ENCODE measurements around the gene ZSCAN12. TPM values are rescaled to one million over a fixed set of nuclear protein-coding genes. Genes with fewer than 3 reads are reported as not detected.
"Not testable (repeated sequence)": the region's sequence is repeated elsewhere in the genome, so short reads cannot be mapped to it uniquely, and the experiment has no call there.

Gene ZSCAN12
- total RNA-seq, 1 donor from 2014 or later = 5.6 TPM

DNA sequence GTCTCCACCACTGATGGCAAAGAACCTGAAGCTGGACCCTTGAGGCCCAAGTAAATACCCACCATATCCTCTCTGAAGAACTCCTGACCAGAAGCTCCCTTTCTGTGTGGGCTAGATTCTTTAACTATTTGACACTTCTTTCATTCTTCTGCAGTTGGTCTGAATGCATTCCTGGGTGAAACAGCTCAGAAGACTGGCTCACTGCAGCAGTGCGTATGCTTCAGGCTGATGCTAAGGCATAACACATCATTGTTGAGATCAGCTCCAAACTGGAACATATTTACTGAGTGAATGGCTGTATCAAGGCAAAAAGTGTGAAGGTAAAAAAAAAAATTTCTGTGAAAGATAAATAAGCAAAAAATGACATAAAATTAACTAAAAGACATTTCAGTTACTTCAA, 24.0 kb upstream of the ZSCAN12 start:
- Histone ChIP-seq H3K4me1 (no peaks in the 10 kb centered on the region), H3K27ac (no peak overlapping the region), H3K36me3 (no peaks in the 10 kb centered on the region), H3K4me3 (no peak overlapping the region), H3K9me3 (no peaks in the 10 kb centered on the region), H3K27me3 (no peaks in the 10 kb centered on the region)
- TF ChIP-seq, protein P1, sequence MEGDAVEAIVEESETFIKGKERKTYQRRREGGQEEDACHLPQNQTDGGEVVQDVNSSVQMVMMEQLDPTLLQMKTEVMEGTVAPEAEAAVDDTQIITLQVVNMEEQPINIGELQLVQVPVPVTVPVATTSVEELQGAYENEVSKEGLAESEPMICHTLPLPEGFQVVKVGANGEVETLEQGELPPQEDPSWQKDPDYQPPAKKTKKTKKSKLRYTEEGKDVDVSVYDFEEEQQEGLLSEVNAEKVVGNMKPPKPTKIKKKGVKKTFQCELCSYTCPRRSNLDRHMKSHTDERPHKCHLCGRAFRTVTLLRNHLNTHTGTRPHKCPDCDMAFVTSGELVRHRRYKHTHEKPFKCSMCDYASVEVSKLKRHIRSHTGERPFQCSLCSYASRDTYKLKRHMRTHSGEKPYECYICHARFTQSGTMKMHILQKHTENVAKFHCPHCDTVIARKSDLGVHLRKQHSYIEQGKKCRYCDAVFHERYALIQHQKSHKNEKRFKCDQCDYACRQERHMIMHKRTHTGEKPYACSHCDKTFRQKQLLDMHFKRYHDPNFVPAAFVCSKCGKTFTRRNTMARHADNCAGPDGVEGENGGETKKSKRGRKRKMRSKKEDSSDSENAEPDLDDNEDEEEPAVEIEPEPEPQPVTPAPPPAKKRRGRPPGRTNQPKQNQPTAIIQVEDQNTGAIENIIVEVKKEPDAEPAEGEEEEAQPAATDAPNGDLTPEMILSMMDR (IDR thresholded peaks at IDR 0.05) = no peak
- intact Hi-C loops (cut with DNase I) = no loop called here
- ATAC-seq (no peak), DNase-seq (no peak)

DNA sequence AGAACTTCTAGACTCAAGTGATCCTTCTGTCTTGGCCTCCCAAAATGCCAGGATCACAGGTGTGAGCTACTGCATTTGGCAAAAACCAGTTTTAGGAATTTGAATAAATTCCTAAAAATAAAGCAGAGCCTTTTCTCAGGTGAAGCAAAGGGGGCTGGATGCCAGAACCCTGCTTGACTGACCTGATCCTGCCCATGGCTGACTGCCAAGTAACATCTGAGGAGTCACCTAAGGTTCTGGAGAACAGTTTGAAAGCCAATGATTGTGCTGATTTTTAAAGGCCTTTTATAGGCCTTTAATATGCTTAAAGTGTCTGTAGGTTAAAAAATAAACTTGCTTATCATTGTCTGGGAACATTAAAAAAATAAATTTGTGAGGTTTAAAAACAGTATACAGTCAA, 14.1 kb upstream of the ZSCAN12 start:
- H3K36me3 ChIP-seq = no peaks in the 10 kb centered on the region
- ATAC-seq (no peak), DNase-seq (no peak)
- intact Hi-C loops (cut with DNase I) = no loop called here
- H3K9me3 ChIP-seq = no peaks in the 10 kb centered on the region
- H3K27ac ChIP-seq = no peak overlapping the region
- H3K4me1 ChIP-seq = no peaks in the 10 kb centered on the region
- H3K4me3 ChIP-seq = no peak overlapping the region
- TF ChIP-seq, protein P1 (IDR thresholded peaks at IDR 0.05) = no peak
- peaks cover 3% of the 10 kb centered on the region for H3K27me3 ChIP-seq

DNA sequence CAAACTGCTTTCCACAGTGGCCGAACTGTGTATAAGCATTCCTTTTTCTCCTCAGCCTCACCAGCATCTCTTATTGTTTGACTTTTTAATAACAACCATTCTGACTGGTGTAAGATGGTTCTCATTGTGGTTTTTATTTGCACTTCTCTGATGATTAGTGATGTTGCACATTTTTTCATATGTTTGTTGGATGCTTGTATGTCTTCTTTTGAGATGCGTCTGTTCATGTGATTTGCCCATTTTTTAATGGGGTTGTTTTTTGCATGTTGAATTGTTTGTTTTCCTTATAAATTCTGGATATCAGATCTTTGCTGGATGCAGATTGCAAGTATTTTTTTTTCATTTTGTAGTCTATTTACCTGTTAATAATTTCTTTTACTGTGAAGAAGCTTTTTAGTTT, 11.2 kb upstream of the ZSCAN12 start:
- ATAC-seq (no peak), DNase-seq (no peak)
- H3K36me3 ChIP-seq = no peaks in the 10 kb centered on the region
- H3K27ac ChIP-seq = no peak overlapping the region
- H3K27me3 ChIP-seq = peaks cover 9% of the 10 kb centered on the region
- TF ChIP-seq, protein P1 (IDR thresholded peaks at IDR 0.05) = no peak
- no peaks in the 10 kb centered on the region for H3K9me3 ChIP-seq
- no peak overlapping the region for H3K4me3 ChIP-seq
- H3K4me1 ChIP-seq = no peaks in the 10 kb centered on the region
- intact Hi-C loops (cut with DNase I) = no loop called here

DNA sequence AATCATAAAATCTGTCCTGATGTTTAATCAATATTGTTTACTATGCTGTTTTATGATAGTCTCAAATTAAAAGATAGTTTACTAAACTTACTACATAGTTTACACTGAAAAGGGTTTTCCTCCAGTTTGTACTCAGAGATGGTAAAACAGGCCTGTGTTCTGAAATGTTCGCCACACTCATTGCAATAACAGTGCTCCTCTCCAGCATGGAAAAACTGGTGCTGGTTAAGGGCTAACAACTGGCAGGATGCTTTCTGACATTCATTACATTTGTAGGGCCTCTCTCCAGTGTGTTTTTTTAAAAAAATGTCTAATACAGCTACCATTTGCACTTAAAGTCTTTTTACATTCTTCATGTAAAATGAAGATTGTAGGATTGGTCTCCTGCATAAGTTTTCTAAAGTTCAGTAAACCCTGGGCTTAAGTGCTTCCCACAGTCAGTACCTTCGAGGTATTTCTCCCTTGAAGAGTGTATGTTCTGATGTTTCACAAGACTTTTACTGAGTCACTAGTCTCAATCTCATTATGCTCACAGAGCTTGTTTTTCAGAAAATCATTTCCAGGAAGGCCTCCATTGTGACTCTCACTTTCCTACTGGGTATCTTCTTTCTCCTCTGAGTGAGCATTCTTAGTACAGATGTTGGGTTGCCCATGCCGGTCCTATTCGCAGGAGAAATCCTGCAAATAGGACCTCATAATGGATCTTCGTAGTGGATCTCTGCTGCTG, 8.7 kb upstream of the ZSCAN12 start:
- Histone ChIP-seq H3K27ac (no peak overlapping the region), H3K9me3 (no peaks in the 10 kb centered on the region), H3K4me3 (no peak overlapping the region), H3K27me3 (peaks cover 11% of the 10 kb centered on the region), H3K4me1 (no peaks in the 10 kb centered on the region), H3K36me3 (no peaks in the 10 kb centered on the region)
- ATAC-seq (no peak), DNase-seq (no peak)
- intact Hi-C loops (cut with DNase I) = no loop called here
- TF ChIP-seq, protein P1 (IDR thresholded peaks at IDR 0.05) = no peak

DNA sequence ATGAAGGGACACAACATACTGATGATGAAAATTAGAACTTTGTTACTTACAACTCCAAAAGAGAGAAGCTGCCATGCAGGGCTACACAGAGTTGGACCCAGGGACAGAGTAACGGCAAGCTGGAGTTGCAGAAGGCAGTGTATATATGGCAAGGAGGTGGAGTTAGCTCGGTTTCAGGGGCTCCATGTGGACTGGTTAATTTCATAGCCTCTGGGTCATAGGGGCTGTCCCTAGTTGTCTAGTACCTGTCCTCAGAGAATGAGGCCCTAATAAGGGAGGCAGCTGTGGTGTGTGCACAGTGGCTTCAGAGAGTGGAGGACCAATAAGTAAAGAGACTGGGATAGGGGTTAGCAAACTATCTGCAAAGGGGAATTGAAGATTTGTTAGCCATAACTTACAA, 7.9 kb upstream of the ZSCAN12 start:
- no peak overlapping the region for H3K4me3 ChIP-seq
- TF ChIP-seq, protein P1 (IDR thresholded peaks at IDR 0.05) = no peak
- H3K36me3 ChIP-seq = no peaks in the 10 kb centered on the region
- ATAC-seq = no peak
- peaks cover 15% of the 10 kb centered on the region for H3K27me3 ChIP-seq
- H3K9me3 ChIP-seq = no peaks in the 10 kb centered on the region
- no peak overlapping the region for H3K27ac ChIP-seq
- no peaks in the 10 kb centered on the region for H3K4me1 ChIP-seq
- no peak for DNase-seq
- intact Hi-C loops (cut with DNase I) = no loop called here

DNA sequence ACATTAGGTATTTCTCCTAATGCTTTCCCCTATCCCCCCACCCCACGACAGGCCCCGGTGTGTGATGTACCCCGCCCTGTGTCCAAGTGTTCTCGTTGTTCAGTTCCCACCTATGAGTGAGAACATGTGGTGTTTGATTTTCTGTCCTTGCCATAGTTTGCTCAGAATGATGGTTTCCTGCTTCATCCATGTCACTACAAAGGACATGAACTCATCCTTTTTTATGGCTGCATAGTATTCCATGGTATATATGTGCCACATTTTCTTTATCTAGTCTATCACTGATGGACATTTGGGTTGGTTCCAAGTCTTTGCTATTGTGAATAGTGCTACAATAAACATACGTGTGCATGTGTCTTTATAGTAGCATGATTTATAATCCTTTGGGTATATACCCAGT, 4.4 kb upstream of the ZSCAN12 start:
- H3K4me1 ChIP-seq; H3K27ac ChIP-seq; ATAC-seq; H3K4me3 ChIP-seq; DNase-seq; H3K36me3 ChIP-seq; intact Hi-C loops (cut with DNase I); H3K9me3 ChIP-seq: not testable (repeated sequence)
- H3K27me3 ChIP-seq = peaks cover 11% of the 10 kb centered on the region

Data from upper lobe of right lung (tissue), 1 donor.